Gastrocnemius medialis (tissue), 4 donors: ENCODE measurements around the gene CXCR4. TPM values are rescaled to one million over a fixed set of nuclear protein-coding genes. Genes with fewer than 3 reads are reported as not detected.

ENCODE experiments used
- ATAC-seq, 2 donors: fragments of 150-250 bp; one replicate each; pipeline ENCODE4 v1.9.1; 2016
- DNase-seq, 2 donors: peaks; one replicate each; pipeline ENCODE4 v3.0.0-alpha.2; 2019
- H3K27ac ChIP-seq, 4 donors: fragments of 200-600 bp; sonication (generic); 1 replicate in 1 of 4; 2 replicates in 3 of 4; pipeline ENCODE4 v1.5.1; 2016 to 2018; ENCODE audit warnings: mild to moderate bottlenecking in 2 of 4, moderate library complexity in 1 of 4
- H3K27me3 ChIP-seq, 3 donors: fragments of 200-600 bp; sonication (generic) in 2 of 3; 1 replicate in 1 of 3; 2 replicates in 2 of 3; pipeline versions ENCODE4 v1.5.1 to v1.6.0; 2016 to 2019; ENCODE audit warnings: mild to moderate bottlenecking in 1 of 3, moderate library complexity in 1 of 3
- H3K36me3 ChIP-seq, 2 donors: fragments of 200-600 bp; sonication (generic) in 1 of 2; one replicate each; pipeline ENCODE4 v1.5.1; 2017 to 2018
- H3K4me1 ChIP-seq, 2 donors: fragments of 200-600 bp; sonication (generic) in 1 of 2; one replicate each; pipeline ENCODE4 v1.5.1; 2016 to 2017; ENCODE audit warnings: mild to moderate bottlenecking in 2 of 2
- H3K4me3 ChIP-seq, 4 donors: fragments of 200-600 bp; sonication (generic) in 3 of 4; 1 replicate in 1 of 4; 2 replicates in 3 of 4; pipeline ENCODE4 v1.5.1; 2016 to 2019; ENCODE audit warnings: mild to moderate bottlenecking in 2 of 4
- H3K9me3 ChIP-seq, 3 donors: fragments of 200-600 bp; sonication (generic) in 2 of 3; 1 replicate in 1 of 3; 2 replicates in 2 of 3; pipeline ENCODE4 v1.5.1; 2016 to 2019
- POLR2A ChIP-seq, 2 donors: fragments of 450-650 bp; IDR thresholded peaks; one replicate each; pipeline ENCODE4 v1.6.1; 2017; ENCODE audit warnings: antibody characterized with exemption in 2 of 2, mild to moderate bottlenecking in 2 of 2, moderate library complexity in 2 of 2
- in situ Hi-C, 4 donors: fragments of 200-750 bp; cut with MboI; loops; one replicate each; pipeline versions ENCODE4 v1.15.0 to v1.8.0; 2017; ENCODE audit warnings: low sequenced_read_pairs in 4 of 4
- intact Hi-C: fragments of 100-400 bp; cut with DNase I; formaldehyde crosslinking; loops from one replicate; pipeline ENCODE4 v1.15.1; 2023; ENCODE audit warnings: low total_unique reads
- total RNA-seq, 4 donors: library from RNA; depleted of rRNA; stranded (reverse); fragments of >200 nt; gene quantifications; one replicate each; pipeline versions ENCODE4 v1.1.0 to v1.2.3, GENCODE V29; 2016

CXCR4 gene
- total RNA-seq, 4 donors from 2014 or later, result 2.5 to 6.6 (median 4.0) TPM

DNA sequence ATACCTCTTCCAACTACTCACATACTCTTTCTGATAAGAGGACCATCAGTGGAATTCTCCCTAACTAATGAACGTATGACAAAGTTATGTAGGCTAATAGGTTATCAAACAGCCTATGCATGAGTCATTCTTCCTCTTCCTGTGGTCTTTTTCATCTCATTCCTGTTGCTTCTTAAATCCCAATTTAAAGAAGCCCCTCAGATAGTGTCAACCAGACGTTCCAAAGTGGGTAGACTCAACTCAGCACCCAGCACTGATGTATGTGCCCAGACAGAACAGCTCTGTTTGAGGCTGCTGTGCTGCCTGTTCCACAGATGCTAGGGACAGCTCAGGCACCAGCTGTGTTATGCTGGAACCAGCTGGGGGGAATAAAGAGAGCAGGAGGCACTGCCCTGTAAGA is 52.6 kb downstream of the CXCR4 start:
- no peak overlapping the region for H3K4me3 ChIP-seq
- H3K27ac ChIP-seq, result no peak overlapping the region
- no peak for TF ChIP-seq POLR2A (IDR thresholded peaks at IDR 0.05)
- intact Hi-C loops, result no loop called here
- in situ Hi-C loops, result no loop called here
- no peaks in the 10 kb centered on the region for H3K36me3 ChIP-seq
- ATAC-seq (no peak), DNase-seq (no peak)
- H3K9me3 ChIP-seq, result no peaks in the 10 kb centered on the region
- H3K4me1 ChIP-seq, result no peaks in the 10 kb centered on the region
- no peaks in the 10 kb centered on the region for H3K27me3 ChIP-seq

Other genes with a start within 250 kb of the CXCR4 start
- gene MCM6, start 241.7 kb downstream of the CXCR4 start, total RNA-seq, result 1 to 10 TPM; 4.2 to 6.3 (median 4.8) TPM
- gene DARS1, start 132.5 kb downstream of the CXCR4 start, total RNA-seq, result 10 to 100 TPM; 86.2 to 97.2 (median 89.8) TPM